ENCODE results near the gene SMAD3.

SMAD3 gene

GRCh38 chr15:67185621-67186225 lies 120.3 kb downstream of the SMAD3 start:
- DNase-seq: no peak

- no peak for DNase-seq
Observed at GRCh38 chr15:67186226-67186649, 120.8 kb downstream of the SMAD3 start.

GRCh38 chr15:67186688-67187087 lies 121.3 kb downstream of the SMAD3 start:
- no peak for DNase-seq

GRCh38 chr15:67187351-67187854 lies 122.0 kb downstream of the SMAD3 start:
- DNase-seq: no peak

GRCh38 chr15:67188551-67189218 lies 123.3 kb downstream of the SMAD3 start:
- no peak for DNase-seq

GRCh38 chr15:67189326-67190051 lies 124.1 kb downstream of the SMAD3 start:
- DNase-seq: no peak

- DNase-seq: no peak
Observed at GRCh38 chr15:67190326-67190725, 124.9 kb downstream of the SMAD3 start.

- DNase-seq: no peak
Observed at GRCh38 chr15:67190813-67191212, 125.4 kb downstream of the SMAD3 start.

GRCh38 chr15:67192185-67192820 lies 126.9 kb downstream of the SMAD3 start:
- DNase-seq: no peak

GRCh38 chr15:67193223-67193990 lies 128.0 kb downstream of the SMAD3 start:
- no peak for DNase-seq

- DNase-seq: no peak
Observed at GRCh38 chr15:67194171-67195114, 129.0 kb downstream of the SMAD3 start.

GRCh38 chr15:67195305-67195704 lies 129.9 kb downstream of the SMAD3 start:
- no peak for DNase-seq

- DNase-seq: no peak
Observed at GRCh38 chr15:67196222-67196621, 130.8 kb downstream of the SMAD3 start.

- no peak for DNase-seq
Observed at GRCh38 chr15:67196672-67197363, 131.4 kb downstream of the SMAD3 start.

GRCh38 chr15:67197364-67197695 lies 131.9 kb downstream of the SMAD3 start:
- DNase-seq: no peak

- DNase-seq: no peak
Observed at GRCh38 chr15:67198157-67198754, 132.9 kb downstream of the SMAD3 start.

- DNase-seq: no peak
Observed at GRCh38 chr15:67199391-67199790, 134.0 kb downstream of the SMAD3 start.

GRCh38 chr15:67199881-67200763 lies 134.7 kb downstream of the SMAD3 start:
- DNase-seq: no peak

GRCh38 chr15:67201136-67201535 lies 135.7 kb downstream of the SMAD3 start:
- no peak for DNase-seq

Measured in NCI-H526 treated with DMSO at 0.1 percent for 48 hours (cell line).